Peyer's patch (tissue), 4 donors: ENCODE results near the gene PLA2G2C.

Source experiments
- CTCF ChIP-seq, 6 experiments: fragments of 450-650 bp in 4 of 6; fragments of 200-600 bp in 2 of 6; sonication (generic) in 1 of 6; IDR thresholded peaks; one replicate each; pipeline ENCODE4 v1.5.1; 2017 to 2019; ENCODE audit warnings: antibody characterized with exemption in 6 of 6, mild to moderate bottlenecking in 3 of 6, moderate library complexity in 1 of 6
- POLR2A ChIP-seq, 2 donors: fragments of 450-650 bp; IDR thresholded peaks; one replicate each; pipeline ENCODE4 v1.5.1; 2017; ENCODE audit warnings: antibody characterized with exemption in 2 of 2, mild to moderate bottlenecking in 2 of 2, moderate library complexity in 2 of 2

- no peak for TF ChIP-seq CTCF (IDR thresholded peaks at IDR 0.05)
- no peak for TF ChIP-seq POLR2A (IDR thresholded peaks at IDR 0.05)
These were observed 42.4 kb downstream of the PLA2G2C start for GRCh38 chr1:20143734-20144565.
